GM21360 (cell line): Measurements from ENCODE around the gene BRAF.
"Not testable (repeated sequence)": the region's sequence is repeated elsewhere in the genome, so short reads cannot be mapped to it uniquely, and the experiment has no call there.

Experiments used
- ATAC-seq: cut with Tn5 transposase; IDR thresholded peaks from one replicate; pipeline ENCODE4 v1.9.1; 2021; ENCODE audit warnings: mild to moderate bottlenecking, moderate library complexity; ENCODE audit not compliant: unreplicated experiment

BRAF gene

GRCh38 chr7:140778568-140778967 is 146.2 kb downstream of the BRAF start:
- no peak for ATAC-seq

GRCh38 chr7:140774371-140774770 is 150.4 kb downstream of the BRAF start:
- ATAC-seq = no peak

- ATAC-seq = no peak
Observed at GRCh38 chr7:140773104-140773503, 151.6 kb downstream of the BRAF start.

- no peak for ATAC-seq
Observed at GRCh38 chr7:140771826-140772225, 152.9 kb downstream of the BRAF start.

- no peak for ATAC-seq
Observed at GRCh38 chr7:140769852-140770251, 154.9 kb downstream of the BRAF start.

- no peak for ATAC-seq
Observed at GRCh38 chr7:140767418-140767817, 157.3 kb downstream of the BRAF start.

GRCh38 chr7:140765441-140765840 is 159.3 kb downstream of the BRAF start:
- ATAC-seq = not testable (repeated sequence)

- ATAC-seq = not testable (repeated sequence)
Observed at GRCh38 chr7:140763166-140763565, 161.6 kb downstream of the BRAF start.

- ATAC-seq = not testable (repeated sequence)
Observed at GRCh38 chr7:140761375-140761774, 163.4 kb downstream of the BRAF start.

- no peak for ATAC-seq
Observed at GRCh38 chr7:140754506-140754905, 170.2 kb downstream of the BRAF start.

GRCh38 chr7:140752533-140752932 is 172.2 kb downstream of the BRAF start:
- no peak for ATAC-seq

GRCh38 chr7:140746751-140747150 is 178.0 kb downstream of the BRAF start:
- no peak for ATAC-seq

- ATAC-seq = no peak
Observed at GRCh38 chr7:140745266-140746058, 179.3 kb downstream of the BRAF start.

- ATAC-seq = no peak
Observed at GRCh38 chr7:140744005-140744404, 180.7 kb downstream of the BRAF start.

GRCh38 chr7:140743255-140743654 is 181.5 kb downstream of the BRAF start:
- ATAC-seq = not testable (repeated sequence)

GRCh38 chr7:140738280-140738679 is 186.4 kb downstream of the BRAF start:
- ATAC-seq = no peak

- ATAC-seq = no peak
Observed at GRCh38 chr7:140734729-140735128, 190.0 kb downstream of the BRAF start.

GRCh38 chr7:140734096-140734495 is 190.6 kb downstream of the BRAF start:
- ATAC-seq = no peak

GRCh38 chr7:140732416-140732815 is 192.3 kb downstream of the BRAF start:
- ATAC-seq = no peak

GRCh38 chr7:140726281-140726680 is 198.4 kb downstream of the BRAF start:
- no peak for ATAC-seq

GRCh38 chr7:140724706-140725105 is 200.0 kb downstream of the BRAF start:
- no peak for ATAC-seq

- no peak for ATAC-seq
Observed at GRCh38 chr7:140723574-140723973, 201.2 kb downstream of the BRAF start.

GRCh38 chr7:140723006-140723405 is 201.7 kb downstream of the BRAF start:
- no peak for ATAC-seq
